CD4-positive, alpha-beta memory T cell (primary cell): Measurements from ENCODE around the gene TCERG1. TPM values are rescaled to one million over a fixed set of nuclear protein-coding genes. Genes with fewer than 3 reads are reported as not detected.

Source experiments
- CTCF ChIA-PET: fragments of 350-600 bp; sonication (Branson Sonifier 250); formaldehyde crosslinking; loops from one replicate; lab custom pipeline; 2021; ENCODE audit warnings: inconsistent platforms; ENCODE audit not compliant: partially characterized antibody; lab: Charles Lee
- POLR2A ChIA-PET: fragments of 350-600 bp; sonication (Branson Sonifier 250); formaldehyde crosslinking; loops from one replicate; lab custom pipeline; 2021; ENCODE audit not compliant: partially characterized antibody; lab: Charles Lee
- DNase-seq, 5 donors: peaks; one replicate each; pipeline versions ENCODE4 v3.0.0 to v3.0.0-alpha.2; 2020 to 2022; ENCODE audit warnings: mixed read lengths in 1 of 5
- H3K27ac ChIP-seq: one replicate; pipeline ENCODE4 v1.7.0; 2013; ENCODE audit warnings: low read depth, low read length
- H3K27me3 ChIP-seq: 2 replicates; pipeline ENCODE4 v1.7.0; 2013; ENCODE audit warnings: mild to moderate bottlenecking, low read length, moderate library complexity; ENCODE audit not compliant: insufficient read depth
- H3K36me3 ChIP-seq: 2 replicates; pipeline ENCODE4 v1.7.0; 2013; ENCODE audit warnings: mild to moderate bottlenecking, low read length, moderate library complexity; ENCODE audit not compliant: insufficient read depth
- H3K4me1 ChIP-seq: 2 replicates; pipeline ENCODE4 v1.7.0; 2013; ENCODE audit warnings: mild to moderate bottlenecking, low read length, moderate library complexity; ENCODE audit not compliant: insufficient read depth
- H3K4me3 ChIP-seq, 2 donors: one replicate each; pipeline ENCODE4 v1.7.0; 2013; ENCODE audit warnings: low read length in 2 of 2, mild to moderate bottlenecking in 1 of 2
- H3K9me3 ChIP-seq, 2 donors: one replicate each; pipeline ENCODE4 v1.7.0; 2013; ENCODE audit warnings: low read length in 2 of 2, control low read depth in 1 of 2; ENCODE audit not compliant: control insufficient read depth in 1 of 2
- H3K27ac Mint-ChIP-seq, 7 donors: one replicate each; pipeline ENCODE4 v1.8.0; 2020 to 2021; ENCODE audit warnings: mixed read lengths in 7 of 7, mild to moderate bottlenecking in 6 of 7, inconsistent platforms in 3 of 7, moderate library complexity in 3 of 7
- H3K27me3 Mint-ChIP-seq, 2 donors: one replicate each; pipeline ENCODE4 v1.8.0; 2020 to 2021; ENCODE audit warnings: mixed read lengths in 2 of 2
- H3K36me3 Mint-ChIP-seq, 2 donors: one replicate each; pipeline ENCODE4 v1.8.0; 2020 to 2021; ENCODE audit warnings: mixed read lengths in 2 of 2, inconsistent platforms in 1 of 2, mild to moderate bottlenecking in 1 of 2
- H3K4me1 Mint-ChIP-seq, 4 donors: one replicate each; pipeline ENCODE4 v1.8.0; 2020 to 2021; ENCODE audit warnings: mixed read lengths in 4 of 4, mild to moderate bottlenecking in 1 of 4
- H3K4me3 Mint-ChIP-seq, 8 donors: one replicate each; pipeline ENCODE4 v1.8.0; 2020 to 2021; ENCODE audit warnings: mixed read lengths in 8 of 8, mild to moderate bottlenecking in 7 of 8, moderate library complexity in 6 of 8, inconsistent platforms in 3 of 8
- H3K9me3 Mint-ChIP-seq, 8 donors: one replicate each; pipeline ENCODE4 v1.8.0; 2020 to 2021; ENCODE audit warnings: mixed read lengths in 8 of 8, mild to moderate bottlenecking in 5 of 8, inconsistent platforms in 3 of 8, moderate library complexity in 1 of 8
- intact Hi-C: fragments of 100-400 bp; cut with micrococcal nuclease; formaldehyde crosslinking; loops from one replicate; pipeline ENCODE4 v1.15.1; 2023
- polyA plus RNA-seq, 2 donors: library from polyadenylated mRNA; unstranded; fragments of 300-500 nt; fragmentation: Illumina TruSeq; gene quantifications; one replicate each; pipeline ENCODE4 v1.2.3, GENCODE V29; 2021
- total RNA-seq, 2 experiments: library from RNA; stranded (reverse); gene quantifications; one replicate each; pipeline ENCODE4 v1.2.3, GENCODE V29; 2021

TCERG1 gene
- total and polyA plus RNA-seq, 4 experiments from 2014 or later = 20.3 to 68.5 (median 57.2) TPM

DNA sequence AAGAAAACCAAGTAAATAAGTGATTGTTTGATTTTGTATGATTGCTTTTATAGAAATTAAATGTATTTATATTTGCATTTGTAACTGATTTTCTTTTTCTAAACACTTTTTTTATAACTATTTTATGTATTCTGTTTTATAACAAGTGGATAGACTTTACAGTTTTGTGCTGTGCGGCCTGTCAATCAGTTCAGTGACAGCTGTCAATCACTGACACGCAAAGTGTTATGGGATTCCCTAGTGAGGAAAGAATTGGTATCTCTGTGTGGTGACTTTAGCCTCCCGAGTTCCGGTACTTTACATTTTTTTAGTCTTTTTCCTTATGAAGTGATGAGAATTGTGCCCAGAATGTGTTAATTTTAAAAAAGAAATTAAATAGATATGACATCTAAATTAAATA is 52.5 kb downstream of the TCERG1 start:
- CTCF ChIA-PET = no interaction called here
- no peaks in the 10 kb centered on the region for H3K27me3 Mint-ChIP-seq
- peaks cover 35 to 46% of the 10 kb centered on the region in 2 donors for H3K36me3 Mint-ChIP-seq
- no peak overlapping the region for H3K4me3 Mint-ChIP-seq
- POLR2A ChIA-PET = no interaction called here
- no peaks in the 10 kb centered on the region for H3K9me3 Mint-ChIP-seq
- H3K4me1 ChIP-seq = no peaks in the 10 kb centered on the region
- H3K9me3 ChIP-seq = no peaks in the 10 kb centered on the region
- H3K4me3 ChIP-seq = no peak overlapping the region
- intact Hi-C loops = no loop called here
- peaks cover 21% of the 10 kb centered on the region for H3K36me3 ChIP-seq
- no peak overlapping the region for H3K27ac ChIP-seq
- peaks cover 0 to 9% (median under 1%) of the 10 kb centered on the region in 4 donors for H3K4me1 Mint-ChIP-seq
- DNase-seq = no peak
- no peak overlapping the region for H3K27ac Mint-ChIP-seq
- H3K27me3 ChIP-seq = no peaks in the 10 kb centered on the region

DNA sequence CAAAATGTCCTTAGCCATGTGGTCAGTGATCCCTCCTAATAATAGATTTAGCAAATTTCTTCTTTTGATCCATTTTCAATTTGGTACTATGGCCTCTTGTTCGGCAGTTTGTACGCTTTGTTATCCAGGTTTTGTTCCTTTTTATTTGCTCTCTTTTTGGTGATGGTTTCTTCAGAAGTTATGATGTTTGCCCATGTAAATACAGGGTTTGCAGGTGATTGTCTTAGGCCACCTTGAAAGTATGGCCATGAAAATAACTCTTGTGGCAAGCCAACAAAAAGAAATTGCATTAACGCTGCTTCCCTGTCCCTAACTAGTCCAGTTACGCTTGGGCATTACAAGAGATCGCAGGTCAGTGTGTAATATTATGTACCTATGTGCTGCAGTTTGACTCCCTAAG is 60.3 kb downstream of the TCERG1 start:
- Histone ChIP-seq H3K9me3 (no peaks in the 10 kb centered on the region), H3K4me1 (no peaks in the 10 kb centered on the region), H3K4me3 (no peak overlapping the region), H3K27ac (no peak overlapping the region), H3K36me3 (peaks cover 59% of the 10 kb centered on the region), H3K27me3 (no peaks in the 10 kb centered on the region)
- ChIA-PET CTCF (no interaction called here), POLR2A (no interaction called here)
- H3K4me3 Mint-ChIP-seq = no peak overlapping the region
- DNase-seq = no peak
- intact Hi-C loops = no loop called here
- H3K27ac Mint-ChIP-seq = no peak overlapping the region
- no peaks in the 10 kb centered on the region for H3K9me3 Mint-ChIP-seq
- peaks cover 60 to 73% of the 10 kb centered on the region in 2 donors for H3K36me3 Mint-ChIP-seq
- H3K4me1 Mint-ChIP-seq = peaks cover 0 to 2% (median 0%) of the 10 kb centered on the region in 4 donors
- H3K27me3 Mint-ChIP-seq = no peaks in the 10 kb centered on the region

DNA sequence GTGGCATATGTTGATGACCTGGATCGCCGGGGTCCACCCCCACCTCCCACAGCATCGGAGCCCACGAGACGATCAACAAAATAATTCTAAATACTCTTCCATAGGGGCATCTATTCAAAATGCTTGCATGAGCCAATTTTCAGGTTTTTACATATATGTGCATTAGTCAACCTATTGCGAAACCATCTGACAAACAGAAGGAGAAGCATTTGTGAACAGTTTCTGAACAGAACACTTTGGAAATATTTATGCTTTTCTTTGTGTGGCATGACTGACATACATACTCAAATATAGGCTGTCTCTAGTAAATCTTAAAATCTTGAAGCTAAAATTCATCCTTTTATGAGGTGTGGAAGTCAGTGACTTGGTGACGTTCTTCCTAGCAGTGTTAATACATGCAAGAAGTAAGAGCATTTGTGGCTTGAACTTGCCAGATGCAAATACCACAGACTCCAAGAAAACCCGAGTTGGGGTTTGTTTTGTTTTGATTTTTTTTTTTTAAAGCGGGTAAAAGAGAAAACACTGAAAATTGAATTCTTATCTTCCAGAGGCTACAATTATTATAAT is 63.5 kb downstream of the TCERG1 start:
- intact Hi-C loops = no loop called here
- Mint-ChIP-seq H3K4me1 (peaks cover 0 to 2% (median 0%) of the 10 kb centered on the region in 4 donors), H3K9me3 (no peaks in the 10 kb centered on the region), H3K27ac (no peak overlapping the region), H3K4me3 (no peak overlapping the region), H3K27me3 (no peaks in the 10 kb centered on the region), H3K36me3 (peaks cover 41 to 53% of the 10 kb centered on the region in 2 donors)
- DNase-seq = no peak
- H3K27me3 ChIP-seq = no peaks in the 10 kb centered on the region
- no peak overlapping the region for H3K27ac ChIP-seq
- no peaks in the 10 kb centered on the region for H3K9me3 ChIP-seq
- H3K4me1 ChIP-seq = no peaks in the 10 kb centered on the region
- no peak overlapping the region for H3K4me3 ChIP-seq
- ChIA-PET CTCF (no interaction called here), POLR2A (no interaction called here)
- peaks cover 48% of the 10 kb centered on the region for H3K36me3 ChIP-seq

DNA sequence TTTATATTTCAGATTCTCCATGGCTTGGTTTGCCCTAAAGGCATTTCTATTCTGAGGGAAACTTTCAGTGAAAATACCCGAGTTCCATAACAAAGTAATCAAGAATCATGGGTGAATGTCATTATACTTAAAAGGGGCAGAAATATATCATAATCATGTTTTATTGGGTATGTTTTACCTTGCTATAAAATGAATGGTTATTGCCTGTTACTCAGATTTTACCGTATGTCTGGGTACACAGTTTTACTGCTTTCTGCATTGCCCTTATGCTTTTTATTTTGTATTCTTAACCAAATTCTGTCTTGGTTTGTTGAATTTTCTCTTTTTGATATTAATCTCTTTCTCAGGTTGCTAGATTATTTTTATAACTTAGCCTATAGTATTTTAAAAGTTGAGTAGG is 66.3 kb downstream of the TCERG1 start:
- Mint-ChIP-seq H3K9me3 (no peaks in the 10 kb centered on the region), H3K4me1 (no peaks in the 10 kb centered on the region), H3K27me3 (peaks cover 0 to 1% of the 10 kb centered on the region in 2 donors), H3K27ac (peak overlapping the region in 1 of 7 donors; percentile 32), H3K36me3 (peaks cover 24 to 28% of the 10 kb centered on the region in 2 donors), H3K4me3 (no peak overlapping the region)
- H3K27ac ChIP-seq = no peak overlapping the region
- ChIA-PET CTCF (no interaction called here), POLR2A (no interaction called here)
- DNase-seq = no peak
- intact Hi-C loops = no loop called here
- H3K27me3 ChIP-seq = no peaks in the 10 kb centered on the region
- H3K36me3 ChIP-seq = peaks cover 25% of the 10 kb centered on the region
- no peaks in the 10 kb centered on the region for H3K9me3 ChIP-seq
- H3K4me3 ChIP-seq = no peak overlapping the region
- no peaks in the 10 kb centered on the region for H3K4me1 ChIP-seq

DNA sequence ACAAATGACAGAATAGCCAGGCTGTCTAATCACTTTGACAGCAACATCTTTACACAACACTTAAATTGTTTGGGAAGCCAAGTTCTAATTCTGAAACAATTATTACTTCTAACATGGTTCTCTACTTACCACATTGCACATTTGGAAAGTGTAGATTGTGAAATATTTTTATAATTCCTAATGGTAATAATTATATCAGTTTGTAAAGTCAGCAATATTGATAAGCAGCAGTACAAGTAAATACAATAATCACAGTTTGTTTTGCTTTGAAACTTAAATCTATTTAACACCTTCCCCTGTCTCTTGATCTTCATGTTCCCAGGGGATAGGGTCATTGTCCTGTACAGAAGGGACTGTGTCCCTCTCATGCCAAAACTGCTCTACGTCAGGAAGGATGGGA is 67.4 kb downstream of the TCERG1 start:
- Histone ChIP-seq H3K27me3 (no peaks in the 10 kb centered on the region), H3K9me3 (no peaks in the 10 kb centered on the region), H3K4me1 (no peaks in the 10 kb centered on the region), H3K27ac (no peak overlapping the region), H3K4me3 (no peak overlapping the region), H3K36me3 (peaks cover 15% of the 10 kb centered on the region)
- H3K4me3 Mint-ChIP-seq = no peak overlapping the region
- H3K36me3 Mint-ChIP-seq = peaks cover 17 to 18% of the 10 kb centered on the region in 2 donors
- no peaks in the 10 kb centered on the region for H3K4me1 Mint-ChIP-seq
- peaks cover 0 to 1% of the 10 kb centered on the region in 2 donors for H3K27me3 Mint-ChIP-seq
- ChIA-PET POLR2A (no interaction called here), CTCF (no interaction called here)
- H3K27ac Mint-ChIP-seq = peak overlapping the region in 2 of 7 donors; percentile 15 to 36
- H3K9me3 Mint-ChIP-seq = no peaks in the 10 kb centered on the region
- intact Hi-C loops = no loop called here
- no peak for DNase-seq

DNA sequence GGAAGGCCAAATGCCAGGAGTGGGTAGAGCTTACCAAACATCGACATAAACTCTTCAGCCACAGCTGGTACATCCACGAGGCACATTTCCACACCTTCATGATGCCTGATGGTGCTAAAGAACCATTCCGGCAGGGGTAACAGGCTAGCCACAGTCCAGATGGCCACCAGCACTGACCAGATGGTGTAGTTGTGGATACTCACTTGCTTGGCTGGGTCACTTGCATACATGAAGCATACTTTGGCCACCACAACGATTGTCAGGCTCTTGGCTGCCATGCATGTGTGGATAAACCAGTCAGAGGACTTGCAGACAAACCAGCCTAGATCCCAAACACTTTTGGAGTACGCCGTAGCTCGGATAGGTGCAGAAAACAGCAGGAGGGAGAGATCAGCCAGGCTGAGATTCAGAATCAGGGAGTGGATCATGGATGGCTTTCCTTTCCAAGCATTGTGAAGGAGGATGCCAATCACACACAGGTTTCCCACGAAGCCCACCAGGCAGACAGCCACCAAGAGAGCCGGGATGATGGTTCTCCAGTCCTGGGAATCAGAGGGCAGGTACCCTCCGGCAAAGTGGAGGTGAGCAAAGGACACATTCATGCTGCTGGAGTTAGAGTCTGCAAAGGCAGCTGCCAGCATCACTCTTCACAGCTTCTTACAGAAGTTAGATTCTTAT is 68.5 kb downstream of the TCERG1 start:
- ChIA-PET CTCF (no interaction called here), POLR2A (no interaction called here)
- Histone ChIP-seq H3K4me1 (no peaks in the 10 kb centered on the region), H3K36me3 (peaks cover 5% of the 10 kb centered on the region), H3K27me3 (no peaks in the 10 kb centered on the region), H3K4me3 (no peak overlapping the region), H3K9me3 (no peaks in the 10 kb centered on the region), H3K27ac (no peak overlapping the region)
- Mint-ChIP-seq H3K4me1 (no peaks in the 10 kb centered on the region), H3K36me3 (peaks cover 11% of the 10 kb centered on the region in 2 donors), H3K4me3 (no peak overlapping the region), H3K27me3 (peaks cover 0 to 1% of the 10 kb centered on the region in 2 donors), H3K9me3 (no peaks in the 10 kb centered on the region), H3K27ac (no peak overlapping the region)
- DNase-seq = no peak
- intact Hi-C loops = no loop called here

DNA sequence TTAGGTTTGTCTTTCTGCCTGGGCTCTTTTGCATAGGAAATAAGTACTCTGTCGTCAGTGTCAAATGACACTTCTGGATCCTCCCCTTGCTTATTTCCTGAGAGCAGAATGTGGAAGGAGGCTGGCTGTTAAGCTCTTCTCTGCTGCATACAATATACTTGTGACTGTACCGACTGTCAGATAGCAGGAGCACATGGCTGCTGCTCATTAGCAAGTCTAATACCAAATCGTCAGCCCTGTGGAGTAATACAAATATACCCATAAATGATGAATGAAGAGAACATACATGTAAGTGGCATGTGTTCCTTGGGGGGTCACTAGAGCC is 69.0 kb downstream of the TCERG1 start, which contains the start of gene GPR151:
GPR151 (minus strand) TSS at position 40 of the 325 bp plus-strand sequence. CDS start 77 bp downstream, outside the sequence.
- Mint-ChIP-seq H3K27me3 (peaks cover 0 to 1% of the 10 kb centered on the region in 2 donors), H3K4me1 (no peaks in the 10 kb centered on the region), H3K27ac (no peak within 1 kb of the TSS), H3K9me3 (no peaks in the 10 kb centered on the region), H3K4me3 (no peak within 1 kb of the TSS), H3K36me3 (peaks cover 6% of the 10 kb centered on the region in 2 donors)
- H3K36me3 ChIP-seq = no peaks in the 10 kb centered on the region
- H3K27ac ChIP-seq = no peak within 1 kb of the TSS
- no peak within 1 kb of the TSS for H3K4me3 ChIP-seq
- intact Hi-C loops = no loop called here
- H3K4me1 ChIP-seq = no peaks in the 10 kb centered on the region
- ChIA-PET POLR2A (no interaction called here), CTCF (interaction anchor here (2.7 kb wide), 1 partner anchor 17 kb away, joined by 20 read pairs; no protein-coding TSS in a partner anchor)
- DNase-seq = no peak
- no peaks in the 10 kb centered on the region for H3K9me3 ChIP-seq
- H3K27me3 ChIP-seq = no peaks in the 10 kb centered on the region
